NCI-H1105 (cell line): ENCODE results near the gene ADGRA1.
"Not testable (repeated sequence)": the region's sequence is repeated elsewhere in the genome, so short reads cannot be mapped to it uniquely, and the experiment has no call there.

Experiments
- DNase-seq: peaks from one replicate; lab custom pipeline; 2025; lab: John Stamatoyannopoulos, UW

Gene ADGRA1

DNA sequence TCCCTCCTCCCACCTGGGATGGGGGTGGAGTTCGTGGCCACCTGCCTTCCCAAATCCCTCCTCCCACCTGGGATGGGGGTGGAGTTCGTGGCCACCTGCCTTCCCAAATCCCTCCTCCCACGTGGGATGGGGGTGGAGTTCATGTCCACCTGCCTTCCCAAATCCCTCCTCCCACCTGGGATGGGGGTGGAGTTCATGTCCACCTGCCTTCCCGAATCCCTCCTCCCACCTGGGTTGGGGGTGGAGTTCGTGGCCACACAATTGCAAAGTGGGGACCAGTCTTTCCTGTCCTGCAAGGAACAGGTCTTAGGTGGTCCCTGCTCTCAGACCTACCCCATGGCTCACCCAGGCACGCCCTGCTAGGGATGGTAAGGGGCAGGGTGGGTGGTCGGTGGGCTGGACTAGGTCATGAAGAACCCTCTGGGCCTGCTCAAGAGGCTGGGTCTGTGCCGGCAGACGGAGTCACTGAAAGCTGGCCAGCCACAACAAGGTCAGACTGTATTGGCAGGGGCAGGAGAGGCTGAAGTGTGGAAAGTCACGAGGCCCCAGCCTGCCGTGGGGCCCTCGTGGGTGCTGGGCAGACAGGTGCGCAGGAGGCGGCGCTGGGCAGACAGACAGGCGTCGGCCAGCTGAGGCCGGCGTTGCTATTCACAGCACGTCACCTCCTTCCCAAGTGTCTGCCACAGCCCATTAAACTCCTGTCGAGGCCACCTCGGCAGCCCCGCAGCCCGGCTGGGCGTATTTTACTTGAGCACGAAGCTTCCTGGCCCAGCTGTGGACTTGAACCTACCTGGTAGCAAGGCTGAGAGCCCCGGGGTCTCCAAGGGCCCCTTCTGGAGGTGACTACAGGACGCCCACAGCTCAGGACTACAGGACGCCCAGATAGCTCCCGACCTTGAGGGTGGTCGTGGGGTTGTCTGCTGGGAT is 76.4 kb downstream of the ADGRA1 start:
- no peak for DNase-seq

DNA sequence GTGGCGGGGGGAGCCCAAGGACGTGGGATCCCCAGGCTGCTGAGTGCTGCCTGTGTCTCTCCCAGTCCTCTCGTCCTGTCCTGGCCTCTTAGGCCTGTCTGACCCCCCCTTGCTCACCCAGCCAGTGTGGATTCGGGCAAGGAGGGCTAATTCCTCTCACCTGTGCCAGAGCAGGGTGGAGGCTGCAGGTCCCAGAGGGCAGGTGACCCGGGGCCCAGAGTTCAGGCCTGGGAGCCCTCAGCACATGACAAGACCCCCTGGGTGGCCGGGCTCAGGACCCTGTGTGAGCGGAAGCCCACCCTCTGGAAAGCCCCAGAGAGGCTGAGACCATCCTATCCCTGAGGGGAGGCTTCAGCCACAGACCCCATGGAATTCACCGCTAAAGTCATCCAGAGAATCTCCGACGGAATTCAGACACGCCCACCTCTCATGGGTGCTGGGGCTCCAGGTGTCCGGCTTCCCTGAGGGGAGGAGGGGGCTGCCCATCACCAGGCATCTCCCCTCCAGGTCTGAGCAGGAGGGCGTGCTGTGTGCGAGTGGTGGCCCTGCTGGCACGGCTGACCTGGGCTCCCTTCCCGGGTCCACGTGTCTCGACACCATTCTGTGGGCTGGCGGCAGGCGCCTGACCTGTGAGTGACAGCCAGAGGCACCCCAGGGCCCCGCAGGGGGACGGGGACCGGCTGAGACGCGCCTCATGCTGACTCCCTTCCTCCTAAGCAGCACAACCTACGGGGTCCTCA is 77.3 kb downstream of the ADGRA1 start:
- no peak for DNase-seq

DNA sequence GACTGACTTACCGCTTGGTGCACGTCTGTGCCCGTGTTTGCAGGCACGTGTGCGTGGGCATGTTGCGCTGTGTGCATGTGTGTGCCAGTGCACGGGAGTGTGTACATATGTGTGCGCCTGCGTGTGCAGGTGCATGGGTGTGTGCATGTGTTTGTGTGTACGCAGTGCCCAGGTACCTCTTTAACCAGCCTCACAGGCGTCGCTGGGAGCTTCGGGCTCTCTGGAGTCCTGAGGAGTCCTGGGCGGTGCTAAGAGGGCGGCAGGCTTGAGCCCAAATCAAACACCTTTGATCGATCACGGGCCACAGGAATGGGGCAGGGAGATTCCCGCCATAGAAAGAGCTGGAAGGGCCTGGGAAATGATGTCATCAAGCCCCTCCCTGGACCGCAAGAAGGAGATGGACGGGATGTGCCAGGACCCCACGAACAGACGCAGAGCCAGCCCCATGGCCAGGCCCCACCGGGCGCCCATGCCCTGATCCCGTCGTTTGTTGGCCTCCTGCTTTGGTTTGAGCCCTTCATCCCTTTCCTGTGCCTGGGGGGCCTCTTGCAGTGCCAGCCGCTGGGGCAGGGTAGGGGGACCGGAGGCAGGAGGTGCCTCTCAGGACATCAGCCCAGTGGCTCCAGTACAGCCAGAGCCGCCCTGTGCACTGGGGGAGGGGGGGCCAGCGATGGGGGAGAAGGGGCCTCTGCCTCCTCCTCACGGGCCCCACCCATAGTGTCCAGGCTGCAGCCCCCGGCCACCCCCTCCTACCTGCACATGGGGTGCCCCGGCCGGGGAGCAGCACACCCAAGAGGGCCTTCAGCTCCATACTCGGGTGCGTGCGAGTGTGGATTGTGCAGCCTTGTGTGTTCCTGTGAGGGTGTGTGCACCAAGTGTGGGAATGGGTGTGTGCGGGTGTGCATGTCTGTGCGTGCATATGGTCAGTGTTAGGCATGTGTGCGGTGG is 78.1 kb downstream of the ADGRA1 start:
- DNase-seq = no peak

DNA sequence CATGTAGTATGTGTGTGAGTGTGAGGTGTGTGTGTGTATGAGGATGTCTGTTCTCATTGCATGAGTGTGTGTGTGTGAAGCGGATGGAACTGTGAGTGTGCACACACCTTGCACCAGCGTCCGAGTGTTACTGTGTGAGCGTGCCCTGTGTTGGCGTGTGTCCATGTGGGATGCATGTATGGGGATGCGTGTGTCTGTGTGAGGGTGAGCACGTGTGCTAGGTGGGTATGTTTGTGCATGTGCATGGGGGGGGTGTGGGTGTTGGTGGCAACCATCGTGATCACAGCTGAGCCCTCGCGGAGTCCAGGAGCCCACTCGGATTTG is 78.7 kb downstream of the ADGRA1 start:
- DNase-seq = no peak

DNA sequence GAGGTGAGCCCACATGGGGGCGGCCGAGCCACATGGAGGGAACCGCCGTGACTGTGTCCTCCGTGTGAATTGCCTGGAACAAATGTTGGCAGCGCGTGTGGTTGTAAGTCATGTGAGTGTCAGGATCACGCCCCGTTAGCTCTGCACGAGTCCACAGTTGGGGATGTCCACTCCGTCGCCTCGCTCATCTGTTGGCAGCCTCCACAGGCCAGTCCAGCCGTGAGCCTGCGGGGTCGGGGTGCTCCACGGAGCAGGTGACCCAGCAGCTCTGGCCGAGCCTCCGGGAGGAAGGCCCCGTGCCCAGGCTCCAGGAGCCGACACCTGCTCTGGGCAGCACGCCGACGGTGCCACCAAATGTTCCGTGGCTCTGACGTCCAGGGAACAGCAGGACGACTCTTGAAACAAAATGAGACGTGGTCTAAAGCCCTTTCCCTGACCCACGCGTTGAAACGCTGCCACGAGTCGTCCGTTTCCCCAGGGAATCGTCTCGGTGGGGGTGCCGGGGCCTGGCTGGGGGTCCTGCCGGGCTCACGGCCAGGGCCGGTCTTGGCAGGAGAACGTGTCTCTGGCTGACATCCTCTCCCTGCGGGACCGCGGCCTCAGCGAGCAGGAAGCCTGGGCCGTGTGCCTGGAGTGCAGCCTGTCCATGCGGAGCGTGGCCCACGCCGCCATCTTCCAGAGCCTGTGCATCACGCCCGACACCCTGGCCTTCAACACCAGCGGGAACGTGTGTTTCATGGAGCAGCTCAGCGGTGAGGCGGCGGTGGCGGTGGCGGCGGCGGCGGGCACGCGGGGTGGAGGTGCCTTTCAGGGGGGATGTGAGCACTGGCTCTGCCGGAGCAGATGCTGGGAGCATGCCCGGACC is 79.3 kb downstream of the ADGRA1 start:
- no peak for DNase-seq

DNA sequence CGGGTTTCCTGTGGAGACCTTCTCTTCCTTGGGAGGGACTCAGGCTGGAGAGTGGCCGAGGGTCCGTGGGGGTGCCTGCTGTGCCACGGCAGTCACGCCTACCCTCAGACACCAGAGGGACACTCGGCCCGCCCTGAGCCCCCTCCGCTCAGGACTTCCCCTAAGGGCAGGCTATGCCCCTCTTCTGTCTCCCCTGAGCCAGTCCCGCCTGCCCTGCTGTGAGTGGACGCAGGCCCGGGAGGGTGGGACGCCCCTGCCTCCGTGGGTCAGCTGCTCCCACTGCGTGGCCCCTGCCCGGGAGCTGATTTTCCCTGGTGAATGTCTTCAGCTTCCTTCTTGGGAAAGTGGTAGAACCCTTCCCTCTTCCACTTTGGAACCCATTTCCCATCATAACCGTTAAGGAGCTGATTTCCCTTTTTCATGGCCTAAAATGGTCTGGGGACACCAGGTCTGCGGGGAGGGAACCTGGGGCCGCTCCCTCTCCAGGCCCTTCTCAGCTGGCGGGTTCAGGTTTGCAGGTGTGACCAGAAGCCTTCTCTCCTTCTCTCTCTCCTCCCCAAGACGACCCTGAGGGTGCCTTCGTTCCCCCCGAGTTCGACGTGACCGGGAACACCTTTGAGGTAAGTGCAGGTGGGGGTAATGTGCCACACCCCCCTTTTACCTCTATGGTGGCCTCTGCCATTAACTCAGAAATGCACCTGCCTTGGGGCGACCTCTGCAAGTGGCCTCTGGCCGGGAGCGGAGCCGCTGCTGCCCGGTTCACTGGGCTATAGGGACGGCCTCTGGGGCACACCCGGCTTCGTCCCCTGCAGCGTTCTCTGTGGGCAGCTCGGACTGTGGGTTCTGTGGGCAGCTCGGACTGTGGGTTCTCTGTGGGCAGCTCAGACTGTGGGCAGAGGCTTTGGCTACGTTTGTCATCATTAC is 80.2 kb downstream of the ADGRA1 start:
- no peak for DNase-seq

DNA sequence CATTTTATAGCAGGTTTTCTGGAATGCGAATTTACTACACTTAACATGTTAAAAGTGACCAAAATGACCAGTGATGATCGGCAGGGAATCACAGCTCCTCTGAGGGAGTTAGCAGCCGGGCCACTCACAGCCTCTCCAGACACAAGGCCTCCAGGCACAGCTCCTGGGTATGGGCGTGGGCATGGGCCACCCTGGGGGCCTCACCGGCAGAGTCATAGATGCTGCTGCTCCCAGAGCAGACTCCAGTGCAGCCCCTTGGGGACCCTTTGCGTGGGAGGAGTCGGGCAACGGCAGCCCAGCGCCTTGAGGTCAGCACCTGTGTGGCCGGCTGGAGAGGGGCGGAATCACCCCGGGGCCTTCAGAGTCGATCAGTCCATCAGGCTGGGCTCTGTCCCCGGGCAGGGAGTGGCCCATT is 80.9 kb downstream of the ADGRA1 start:
- no peak for DNase-seq

DNA sequence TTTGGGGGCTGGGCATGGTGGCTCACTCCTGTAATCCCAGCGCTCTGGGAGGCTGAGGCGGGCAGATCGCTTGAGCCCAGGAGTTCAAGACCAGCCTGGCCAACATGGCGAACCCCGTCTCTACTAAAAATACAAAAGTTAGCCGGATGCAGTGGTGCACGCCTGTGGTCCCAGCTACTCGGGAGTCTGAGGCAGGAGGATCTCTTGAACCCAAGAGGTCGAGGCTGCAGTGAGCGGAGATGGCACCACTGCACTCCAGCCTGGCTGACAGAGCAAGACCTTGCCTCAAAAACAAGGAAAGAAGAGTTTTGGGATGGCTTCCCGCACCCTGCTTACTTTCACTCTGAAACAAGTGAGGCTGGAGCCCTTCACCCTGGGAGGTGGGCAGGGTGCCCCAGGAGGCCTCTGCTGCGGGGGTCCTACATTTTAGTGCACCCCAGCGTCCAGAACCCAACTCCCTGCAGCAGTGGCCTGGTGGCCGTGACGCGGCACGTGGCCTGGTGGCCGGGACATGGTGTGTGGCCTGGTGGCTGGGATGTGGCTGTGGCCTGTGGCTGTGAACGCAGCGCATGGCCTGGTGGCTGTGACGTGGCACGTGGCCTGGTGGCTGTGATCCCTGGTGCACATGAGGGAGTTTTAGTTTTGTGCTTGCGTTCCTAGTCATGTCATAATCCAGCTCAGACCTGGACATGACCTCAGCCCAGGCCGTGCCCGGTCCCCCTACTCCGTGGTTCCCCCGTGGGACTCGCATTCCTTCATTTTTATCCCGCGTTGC is 81.6 kb downstream of the ADGRA1 start:
- no peak for DNase-seq

DNA sequence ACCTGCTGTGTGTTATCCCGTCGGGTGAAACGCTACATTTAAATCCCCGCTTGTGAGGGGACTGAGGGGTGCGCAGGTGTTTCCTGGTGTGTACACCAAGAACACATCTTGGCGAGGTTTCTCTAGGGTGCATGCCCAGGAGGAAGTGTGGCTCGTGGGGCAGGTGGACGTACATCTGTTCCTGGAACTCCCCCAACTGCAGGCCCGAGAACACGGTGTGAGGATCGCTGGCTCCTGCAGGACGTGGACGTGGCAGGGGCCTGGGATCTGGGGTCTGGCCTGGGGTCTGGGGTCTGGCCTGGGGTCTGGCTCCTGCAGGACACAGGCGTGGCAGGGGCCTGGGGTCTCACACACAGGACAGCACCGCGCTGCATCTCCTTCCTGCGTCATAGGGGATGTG is 82.4 kb downstream of the ADGRA1 start:
- DNase-seq = no peak

DNA sequence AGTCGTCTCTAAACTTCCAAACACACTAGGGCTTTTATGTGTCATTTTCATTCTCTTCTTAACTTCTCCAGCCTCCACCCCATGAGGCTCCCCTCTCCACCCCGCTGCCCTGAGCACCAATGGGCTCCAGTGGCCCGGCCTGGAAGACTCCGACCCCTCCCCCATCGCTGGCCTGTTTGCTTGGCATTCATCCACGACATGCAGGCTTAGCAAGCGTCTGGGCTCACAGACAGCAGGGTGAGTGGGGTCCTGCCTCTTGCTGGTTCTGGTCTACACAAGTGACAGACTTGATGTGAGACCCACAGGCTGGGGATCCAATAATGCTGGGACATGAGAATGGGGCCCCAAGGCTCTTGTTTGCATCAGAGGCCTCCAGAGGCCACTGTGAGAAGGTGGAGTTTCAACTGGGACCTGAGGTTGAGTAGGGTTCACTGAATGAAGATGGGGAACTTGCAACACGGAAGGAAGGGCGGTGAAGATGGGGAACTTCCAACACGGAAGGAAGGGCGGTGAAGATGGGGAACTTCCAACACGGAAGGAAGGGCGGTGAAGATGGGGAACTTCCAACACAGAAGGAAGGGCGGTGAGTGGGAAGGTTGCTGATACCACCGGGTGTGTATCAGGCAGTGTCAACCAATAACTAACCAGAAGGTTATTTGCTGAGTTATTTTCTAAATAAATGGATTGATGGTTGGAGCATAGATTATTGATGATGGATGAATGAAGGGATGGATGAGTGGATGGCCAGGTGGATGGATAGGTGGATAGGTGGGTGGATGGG is 86.3 kb downstream of the ADGRA1 start:
- DNase-seq = no peak

DNA sequence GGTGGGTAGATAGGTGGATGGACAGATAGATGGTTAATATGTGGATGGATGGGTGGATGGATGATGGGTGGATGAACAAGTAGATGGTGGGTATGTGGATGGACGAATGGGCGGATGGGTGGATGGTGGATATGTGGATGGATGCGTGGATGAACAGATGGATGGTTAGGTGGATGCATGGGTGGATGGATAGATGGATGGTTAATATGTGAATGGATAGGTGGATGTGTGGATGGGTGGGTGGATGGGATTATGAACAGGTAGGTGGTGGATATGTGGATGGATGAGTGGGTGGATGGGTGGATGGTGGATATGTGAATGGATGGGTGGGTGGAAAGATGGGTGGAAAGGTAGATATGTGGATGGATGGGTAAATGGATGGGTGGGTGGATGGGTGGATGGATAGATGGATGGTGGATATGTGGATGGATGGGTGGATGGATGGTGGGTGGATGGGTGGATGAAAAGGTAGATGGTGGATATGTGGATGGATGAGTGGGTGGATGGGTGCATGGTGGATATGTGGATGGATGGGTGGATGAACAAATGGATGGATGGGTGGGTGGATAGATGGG is 87.1 kb downstream of the ADGRA1 start:
- DNase-seq = no peak

DNA sequence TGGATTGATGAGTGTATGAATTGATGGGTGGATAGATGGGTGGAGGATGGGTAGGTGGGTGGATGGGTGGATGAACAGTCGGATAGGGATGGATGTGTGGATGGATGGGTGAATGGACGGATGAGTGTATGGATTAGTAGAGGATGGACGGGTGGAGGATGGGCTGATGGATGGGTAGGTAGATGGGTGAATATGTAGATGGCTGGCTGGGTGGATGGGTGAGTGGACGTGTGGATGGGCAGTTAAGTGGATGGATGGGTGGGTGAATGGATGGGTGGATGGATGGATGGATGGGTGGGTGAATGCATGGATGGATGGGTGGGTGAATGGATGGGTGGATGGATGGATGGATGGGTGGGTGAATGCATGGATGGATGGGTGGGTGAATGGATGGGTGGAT is 87.9 kb downstream of the ADGRA1 start:
- not testable (repeated sequence) for DNase-seq

DNA sequence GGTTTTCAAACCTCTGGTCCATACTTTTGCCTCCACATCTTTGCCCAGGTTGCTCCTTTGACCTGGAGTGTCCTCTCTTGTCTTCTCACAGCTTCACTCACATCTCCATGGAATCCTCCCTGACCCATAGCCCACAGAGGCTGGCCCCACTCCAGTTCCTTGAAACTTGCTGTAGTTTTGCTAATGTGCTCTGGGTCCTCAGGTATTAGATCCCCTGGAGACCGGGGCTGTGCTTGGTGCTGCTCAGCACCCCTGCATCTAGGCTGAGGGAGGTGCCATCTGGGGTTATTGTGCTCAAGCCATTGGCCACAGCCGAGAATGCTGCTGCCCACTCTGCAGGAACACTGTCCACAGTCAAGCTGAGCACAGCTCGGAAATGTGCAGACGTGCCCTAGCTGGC is 88.8 kb downstream of the ADGRA1 start:
- DNase-seq = no peak

DNA sequence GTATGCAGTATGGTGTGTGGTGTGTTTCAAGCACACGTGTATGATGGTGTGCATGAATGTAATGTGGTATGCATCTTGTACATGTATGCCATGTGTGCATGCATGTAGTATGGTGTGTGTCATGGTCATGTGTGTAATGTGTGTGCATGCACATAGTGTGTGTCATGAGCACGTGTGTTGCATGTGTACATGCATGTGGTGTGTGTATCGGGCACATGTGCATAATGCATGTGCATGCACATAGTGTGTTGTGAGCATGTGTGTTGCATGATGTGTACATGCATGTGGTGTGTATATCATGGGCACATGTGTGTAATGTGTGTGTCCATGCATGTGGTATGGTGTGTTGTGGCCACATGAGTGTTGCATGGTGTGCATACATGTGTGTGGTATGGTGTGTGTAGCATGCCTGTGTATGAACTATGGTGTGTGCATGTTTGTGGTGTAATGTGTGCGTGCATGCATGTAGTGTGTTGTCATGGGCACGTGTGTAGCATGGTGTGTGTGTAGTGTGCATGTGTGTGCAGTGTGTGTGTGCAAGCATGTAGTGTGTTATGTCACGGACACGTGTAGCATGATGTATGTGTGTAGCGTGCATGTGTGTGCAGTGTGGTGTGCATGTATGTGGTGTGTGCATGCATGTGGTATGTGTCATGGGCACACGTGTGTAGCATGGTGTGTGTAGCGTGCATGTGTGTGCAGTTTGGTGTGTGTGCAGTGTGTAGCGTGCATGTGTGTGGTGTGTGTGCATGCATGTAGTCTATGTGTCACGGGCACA is 89.8 kb downstream of the ADGRA1 start:
- no peak for DNase-seq

DNA sequence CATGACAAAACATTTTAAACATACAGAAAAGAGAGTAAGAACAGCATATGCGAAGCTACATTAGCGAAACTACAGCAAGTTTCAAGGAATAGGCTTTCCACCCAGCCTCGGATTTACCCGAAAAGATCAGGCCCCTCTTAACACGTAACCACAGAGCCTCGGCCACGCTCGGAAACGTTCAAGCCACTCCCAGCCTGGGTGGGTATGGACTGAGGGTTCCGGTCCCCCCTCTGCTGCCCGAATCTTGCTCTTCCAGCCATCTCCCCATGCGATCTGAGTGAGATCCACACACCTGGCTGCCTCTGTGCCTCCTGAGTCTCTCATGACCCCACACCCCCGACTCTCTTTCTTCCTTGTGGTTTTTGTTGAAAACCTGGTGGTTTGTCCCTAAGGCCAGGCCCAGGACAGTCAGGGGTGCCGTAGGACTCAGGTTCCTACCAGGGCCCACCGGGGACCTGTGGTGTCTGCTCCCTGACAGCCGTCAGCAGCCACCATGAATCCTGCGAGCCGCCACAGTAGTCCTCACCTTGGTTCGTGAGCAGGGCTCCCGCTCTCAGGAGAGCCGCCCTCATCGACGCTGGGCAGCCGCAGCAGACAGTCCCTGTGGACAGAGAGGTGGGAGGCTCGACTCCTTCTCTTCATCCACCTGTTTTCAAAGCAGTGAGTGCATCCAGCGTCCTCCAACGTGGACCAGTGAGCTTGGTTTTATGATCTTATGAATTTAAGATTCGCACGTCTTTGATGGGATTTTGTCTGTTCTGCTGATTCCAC is 90.8 kb downstream of the ADGRA1 start:
- no peak for DNase-seq

DNA sequence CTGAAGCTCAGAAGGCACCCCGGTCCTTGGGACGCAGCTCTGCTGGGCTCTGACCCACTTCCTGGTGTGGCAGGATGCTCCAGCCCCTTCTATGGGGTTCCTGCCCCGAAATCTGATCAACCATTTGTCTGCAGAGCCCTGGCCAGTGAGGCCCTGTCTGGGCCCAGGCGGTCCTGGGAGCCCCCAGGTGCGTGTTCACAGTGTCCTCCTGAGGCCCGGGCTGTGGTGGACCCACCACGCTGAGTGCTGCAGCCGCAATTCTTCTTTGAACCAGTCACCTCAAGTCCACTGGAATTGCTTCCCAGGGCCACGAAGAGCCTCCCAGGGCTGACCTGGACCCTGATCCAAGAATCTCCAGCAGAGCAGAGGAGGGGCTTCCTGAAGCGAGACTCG is 91.4 kb downstream of the ADGRA1 start:
- no peak for DNase-seq

DNA sequence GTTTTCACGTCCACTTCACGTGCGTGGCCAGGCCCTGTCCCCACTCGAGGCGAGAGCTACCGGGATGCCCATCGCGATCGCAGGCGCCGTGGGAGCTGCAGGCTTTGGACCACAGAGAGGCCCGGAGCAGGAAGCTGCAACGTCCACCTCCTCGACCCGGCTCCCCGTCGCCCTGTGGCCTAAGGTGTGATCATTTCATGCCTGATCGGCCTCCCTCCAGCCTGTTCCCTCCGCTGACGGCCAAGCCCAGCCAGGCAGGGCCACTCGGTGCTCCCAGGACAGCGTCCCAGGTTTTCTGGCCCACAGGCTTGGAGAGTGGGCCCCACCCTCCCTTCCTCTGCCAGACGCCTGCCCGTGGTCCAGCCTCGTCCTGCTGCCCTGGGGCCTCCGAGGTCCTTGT is 91.9 kb downstream of the ADGRA1 start:
- no peak for DNase-seq
